ENCODE measurements around the gene AKAP8L. TPM values are rescaled to one million over a fixed set of nuclear protein-coding genes. Genes with fewer than 3 reads are reported as not detected.

AKAP8L gene
- total and polyA plus RNA-seq, 10 of the 15 experiments (the other 5 are each of a cell fraction or from before 2014, with no cell fraction given) = 0.66 to 64.3 (median 40.0) TPM

GRCh38 chr19:15379083-15379998, 39.4 kb downstream of the AKAP8L start, which contains the start of gene AKAP8 (continued):
- peak; percentile 33; the same call in 1 of the 2 replicates for TF ChIP-seq REST (IDR thresholded peaks at IDR 0.05; ENCODE audit: low read depth, low read length)
- peak in 1 of 2 experiments; percentile 19; a peak in 2 of 4 replicates for TF ChIP-seq BHLHE40 (IDR thresholded peaks at IDR 0.05; ENCODE audit: borderline replicate concordance in 1 of 2, low read depth in 2 of 2, low read length in 1 of 2)
- TF ChIP-seq RFX5 (IDR thresholded peaks at IDR 0.05; ENCODE audit: low read depth, low read length) = peak; percentile 80
- TF ChIP-seq ZNF24 (IDR thresholded peaks at IDR 0.05) = no peak
- TF ChIP-seq HDGF (IDR thresholded peaks at IDR 0.05) = peak; percentile 86; the same call in 1 of the 2 replicates
- TF ChIP-seq BCLAF1 (IDR thresholded peaks at IDR 0.05) = 0 out of 2 replicates have a peak, but pooled peaks have one; percentile 22
- TF ChIP-seq SIX5 (IDR thresholded peaks at IDR 0.05; ENCODE audit: low read depth, low read length, severe bottlenecking) = peak; percentile 79
- peak; percentile 93 for TF ChIP-seq BCL3 (IDR thresholded peaks at IDR 0.05; ENCODE audit: borderline replicate concordance, insufficient read depth, low read depth, low read length, poor library complexity, severe bottlenecking)
- TF ChIP-seq NBN (IDR thresholded peaks at IDR 0.05) = no peak
- TF ChIP-seq ATF7 (IDR thresholded peaks at IDR 0.05; ENCODE audit: low read depth) = peak; percentile 17; the same call in 1 of the 2 replicates
- TF ChIP-seq POLR2AphosphoS2 (IDR thresholded peaks at IDR 0.05; ENCODE audit: low read depth, low read length) = peak; percentile 96
- TF ChIP-seq TAF1 (IDR thresholded peaks at IDR 0.05; ENCODE audit: borderline replicate concordance, low read depth, low read length) = peak; percentile 73; the same call in 1 of the 2 replicates
- TF ChIP-seq KLF5 (IDR thresholded peaks at IDR 0.05; ENCODE audit: partially characterized antibody) = peak; percentile 90
- no peak for TF ChIP-seq FOXM1 (IDR thresholded peaks at IDR 0.05; ENCODE audit: low read depth, low read length)
- peak; percentile 93 for TF ChIP-seq CREM (IDR thresholded peaks at IDR 0.05; ENCODE audit: low read depth)
- peak; percentile 64 for TF ChIP-seq CBFB (IDR thresholded peaks at IDR 0.05; ENCODE audit: low read depth)
- peak; percentile 74; the same call in 1 of the 2 replicates for TF ChIP-seq RB1 (IDR thresholded peaks at IDR 0.05; ENCODE audit: borderline replicate concordance)
- peak; percentile 92 for TF ChIP-seq IKZF1 (conservative IDR thresholded peaks at IDR 0.05)
- peak; percentile 94 for TF ChIP-seq BACH1 (IDR thresholded peaks at IDR 0.05; ENCODE audit: borderline replicate concordance)
- peak; percentile 60; the same call in 1 of the 2 replicates for TF ChIP-seq STAT1 (conservative IDR thresholded peaks at IDR 0.05)
- peak; percentile 96 for TF ChIP-seq POLR2AphosphoS5 (IDR thresholded peaks at IDR 0.05; ENCODE audit: low read length)
